Stimulated activated naive CD8-positive, alpha-beta T cell treated with anti-CD3 and anti-CD28 coated beads, Interleukin-15, amount 100 ng/mL, for 72 hours (primary cell): ENCODE data around the gene RXRA.

Experiments
- ATAC-seq: fragments of 150-1000 bp; cut with Tn5 transposase; 2 replicates; pipeline ENCODE4 v1.10.0; 2021; ENCODE audit warnings: mild to moderate bottlenecking, moderate library complexity
- DNase-seq, 2 donors: peaks; one replicate each; pipeline ENCODE4 v3.0.0; 2021 to 2022
- H3K27ac Mint-ChIP-seq, 2 donors: one replicate each; pipeline ENCODE4 v1.8.0; 2022; ENCODE audit warnings: mild to moderate bottlenecking in 2 of 2, mixed read lengths in 2 of 2, moderate library complexity in 2 of 2
- H3K27me3 Mint-ChIP-seq: one replicate; pipeline ENCODE4 v1.8.0; 2022; ENCODE audit warnings: mixed read lengths
- H3K4me1 Mint-ChIP-seq: one replicate; pipeline ENCODE4 v1.8.0; 2022; ENCODE audit warnings: mild to moderate bottlenecking, mixed read lengths
- H3K4me3 Mint-ChIP-seq, 2 donors: one replicate each; pipeline ENCODE4 v1.8.0; 2022; ENCODE audit warnings: mild to moderate bottlenecking in 2 of 2, mixed read lengths in 2 of 2, moderate library complexity in 1 of 2
- H3K9me3 Mint-ChIP-seq, 2 donors: one replicate each; pipeline ENCODE4 v1.8.0; 2022; ENCODE audit warnings: mixed read lengths in 2 of 2

The RXRA gene

DNA sequence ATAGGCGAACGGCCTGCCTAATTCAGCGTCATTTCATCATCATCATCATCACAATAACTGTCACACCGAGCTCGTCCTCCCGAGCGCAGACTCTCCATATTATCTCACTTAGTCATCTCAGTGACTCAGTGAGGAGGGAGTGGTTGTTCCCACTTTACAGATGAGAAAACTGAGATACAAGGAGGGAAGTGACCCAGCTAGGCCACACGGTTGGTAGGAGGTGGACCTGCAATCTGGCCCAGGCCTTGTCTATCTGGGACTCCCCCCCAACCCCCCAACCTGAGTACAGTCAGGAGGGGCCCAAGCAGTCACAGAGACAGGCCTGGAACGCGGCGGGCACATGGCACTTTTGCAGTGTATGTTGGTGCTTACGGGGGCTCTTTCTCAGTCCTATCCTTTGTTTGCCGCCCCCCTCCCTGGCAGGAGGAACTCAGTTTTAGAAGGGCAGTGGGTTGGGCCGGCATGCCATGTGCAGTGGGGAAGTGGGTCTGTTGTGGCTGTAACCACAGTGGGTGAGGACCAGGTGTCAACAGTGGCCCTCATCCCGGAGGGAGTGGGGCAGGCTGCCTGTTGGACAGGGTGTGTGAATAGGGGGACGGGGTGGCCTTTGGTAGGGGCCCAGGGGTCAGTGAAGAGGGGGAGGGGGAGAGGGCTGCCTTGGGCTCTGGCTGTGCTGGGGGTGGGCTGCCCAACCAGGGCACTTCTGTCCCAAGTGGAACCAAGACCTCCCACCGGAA lies 1.7 kb upstream of the RXRA start:
- ATAC-seq: no peak
- DNase-seq: no peak
- Mint-ChIP-seq H3K9me3 (no peaks in the 10 kb centered on the region), H3K4me1 (peaks cover 20% of the 10 kb centered on the region), H3K4me3 (peak overlapping the region; percentile 11 to 79), H3K27ac (no peak overlapping the region), H3K27me3 (peaks cover 48% of the 10 kb centered on the region)

DNA sequence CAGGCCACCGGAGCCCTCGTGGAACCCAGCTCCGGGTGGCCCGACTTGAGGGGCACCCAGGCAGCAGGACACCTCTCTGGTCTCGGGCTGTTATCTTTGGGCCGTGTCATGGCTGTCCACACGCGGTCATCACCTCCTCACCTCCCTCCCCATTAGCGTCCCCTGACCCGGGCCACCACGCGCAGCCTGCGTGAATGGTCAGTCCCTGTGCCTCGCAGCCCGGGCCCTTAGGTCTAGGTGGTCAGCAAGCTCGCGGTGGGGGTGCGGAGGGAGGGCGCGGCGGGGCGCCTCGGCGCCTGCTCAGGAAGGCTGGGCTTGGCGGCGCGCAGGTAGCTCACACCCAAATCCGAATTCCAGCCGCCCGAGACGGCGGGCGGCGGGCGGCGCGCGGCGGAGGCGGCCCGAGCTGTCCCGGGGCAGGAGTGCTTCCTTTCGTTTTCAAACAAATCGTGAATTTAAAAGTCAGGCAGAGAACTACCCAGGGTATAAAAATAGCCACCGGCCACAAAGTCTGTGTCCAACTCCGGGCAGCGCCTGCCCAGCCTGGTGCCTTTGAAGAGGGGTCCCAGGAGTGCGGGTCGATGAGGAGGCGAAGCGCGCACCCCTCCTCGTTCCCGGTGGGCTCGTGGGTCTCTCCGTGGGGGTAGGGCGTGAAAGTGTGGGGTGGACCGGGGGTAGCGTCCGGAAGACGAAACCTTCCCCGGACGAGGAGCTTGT lies 1.0 kb upstream of the RXRA start:
- Mint-ChIP-seq H3K9me3 (no peaks in the 10 kb centered on the region), H3K27ac (no peak overlapping the region), H3K27me3 (peaks cover 48% of the 10 kb centered on the region), H3K4me1 (peaks cover 20% of the 10 kb centered on the region), H3K4me3 (peak overlapping the region; percentile 59 to 79)
- peak; percentile 7 for ATAC-seq
- DNase-seq: no peak

DNA sequence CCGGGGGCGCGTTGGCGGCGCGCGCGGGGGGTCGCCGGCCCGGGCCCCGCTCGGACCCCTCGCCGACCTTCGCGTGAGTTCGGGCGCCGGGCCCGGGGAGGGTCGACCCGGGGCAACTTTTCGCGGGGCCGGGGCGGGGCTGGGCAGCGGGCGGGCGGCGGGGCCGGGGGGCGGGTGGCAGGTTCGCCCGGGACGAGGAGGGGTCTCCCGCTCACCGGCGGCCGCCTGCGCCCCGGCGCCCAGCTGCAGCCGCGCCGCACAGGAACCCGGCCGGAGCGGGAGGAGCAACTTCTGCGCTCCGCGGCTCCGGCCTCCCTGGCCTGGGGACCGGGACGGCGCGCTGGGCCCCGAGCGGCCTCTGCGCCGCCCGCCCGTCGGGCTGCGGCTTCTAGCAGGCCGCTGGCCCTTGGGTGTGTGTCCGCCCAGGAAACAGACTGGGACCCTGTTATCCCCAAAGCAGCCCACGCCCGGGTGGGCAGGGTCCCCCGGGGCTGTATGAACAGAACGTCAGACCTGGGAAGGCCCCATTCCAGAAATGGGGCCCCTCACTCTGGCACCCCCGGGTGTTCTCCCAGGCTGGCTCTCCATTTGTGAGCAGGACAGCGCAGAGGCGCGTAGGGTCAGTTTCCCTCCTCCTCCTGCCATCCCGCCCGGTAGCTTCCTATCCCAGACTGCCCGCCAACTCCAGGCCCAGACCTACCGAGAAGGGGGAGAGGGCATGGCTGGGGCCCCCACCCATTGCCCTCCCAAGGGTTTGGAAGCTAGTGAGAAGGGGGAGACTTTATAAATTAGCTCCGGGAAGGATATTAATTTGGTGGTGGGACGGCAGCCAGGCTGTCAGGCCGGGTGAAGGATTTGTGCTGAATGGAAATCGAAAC lies 708 bp downstream of the RXRA start:
- ATAC-seq: peak; percentile 16
- Mint-ChIP-seq H3K4me3 (peak overlapping the region in 1 of 2 donors; percentile 35), H3K9me3 (no peaks in the 10 kb centered on the region), H3K4me1 (peaks cover 20% of the 10 kb centered on the region), H3K27me3 (peaks cover 47% of the 10 kb centered on the region), H3K27ac (no peak overlapping the region)
- DNase-seq: no peak

DNA sequence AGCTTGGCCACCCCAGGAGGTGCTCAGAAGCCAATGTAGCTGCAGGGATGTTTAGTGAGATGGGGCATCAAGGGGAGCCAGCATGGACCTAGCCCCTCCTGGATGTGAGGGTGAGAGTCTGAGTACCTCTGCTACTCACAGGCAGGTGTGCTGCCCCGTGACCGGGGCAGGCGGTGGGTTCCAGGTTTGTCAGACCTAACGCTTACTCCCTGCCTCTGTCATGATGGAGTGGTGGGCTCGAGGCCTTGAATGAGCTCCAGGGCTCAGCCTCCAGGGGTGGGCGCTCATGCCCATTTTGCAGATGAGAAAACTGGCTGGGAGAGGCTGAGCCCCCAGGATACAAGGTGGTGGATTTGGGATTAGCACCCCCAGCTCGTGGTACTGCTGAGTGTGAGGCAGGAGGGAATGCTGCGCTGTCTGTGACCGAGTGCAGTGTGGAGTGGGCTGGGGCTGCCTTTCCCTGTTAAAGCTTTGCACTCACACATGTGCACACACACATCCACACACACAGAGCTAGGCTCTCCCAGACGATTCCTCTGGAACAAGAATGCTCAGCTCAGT lies 1.5 kb downstream of the RXRA start:
- ATAC-seq: no peak
- peaks cover 40% of the 10 kb centered on the region for H3K27me3 Mint-ChIP-seq
- DNase-seq: no peak
- H3K27ac Mint-ChIP-seq: no peak overlapping the region
- H3K9me3 Mint-ChIP-seq: no peaks in the 10 kb centered on the region
- H3K4me1 Mint-ChIP-seq: peaks cover 20% of the 10 kb centered on the region
- no peak overlapping the region for H3K4me3 Mint-ChIP-seq

DNA sequence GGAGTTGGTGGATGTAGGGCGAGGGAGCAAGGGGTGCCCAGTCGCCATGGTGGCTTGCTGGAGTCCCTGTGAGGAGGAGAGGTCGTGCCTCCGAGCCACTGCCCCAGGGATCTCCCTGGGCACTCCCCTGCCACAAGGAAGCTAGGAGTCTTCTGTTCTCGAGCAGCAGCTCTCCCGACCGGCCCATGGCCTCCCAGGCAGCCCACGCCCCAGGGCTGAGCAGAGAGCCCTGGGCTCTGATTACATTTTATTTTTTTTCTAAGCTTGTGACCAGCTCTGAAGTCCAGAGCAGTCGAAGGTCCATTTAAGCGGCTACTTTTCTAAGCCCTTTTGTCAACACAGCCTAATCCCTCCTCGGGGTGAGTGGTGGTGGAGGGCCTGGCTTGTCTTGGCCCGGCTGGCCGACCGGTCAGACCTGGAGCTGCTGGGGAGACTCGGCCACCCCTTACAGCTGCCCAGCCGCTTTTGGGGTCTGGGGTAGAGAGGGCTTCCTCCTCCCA lies 2.1 kb downstream of the RXRA start:
- Mint-ChIP-seq H3K4me1 (peaks cover 20% of the 10 kb centered on the region), H3K27me3 (peaks cover 33% of the 10 kb centered on the region), H3K9me3 (no peaks in the 10 kb centered on the region), H3K4me3 (no peak overlapping the region), H3K27ac (no peak overlapping the region)
- ATAC-seq (no peak), DNase-seq (no peak)

DNA sequence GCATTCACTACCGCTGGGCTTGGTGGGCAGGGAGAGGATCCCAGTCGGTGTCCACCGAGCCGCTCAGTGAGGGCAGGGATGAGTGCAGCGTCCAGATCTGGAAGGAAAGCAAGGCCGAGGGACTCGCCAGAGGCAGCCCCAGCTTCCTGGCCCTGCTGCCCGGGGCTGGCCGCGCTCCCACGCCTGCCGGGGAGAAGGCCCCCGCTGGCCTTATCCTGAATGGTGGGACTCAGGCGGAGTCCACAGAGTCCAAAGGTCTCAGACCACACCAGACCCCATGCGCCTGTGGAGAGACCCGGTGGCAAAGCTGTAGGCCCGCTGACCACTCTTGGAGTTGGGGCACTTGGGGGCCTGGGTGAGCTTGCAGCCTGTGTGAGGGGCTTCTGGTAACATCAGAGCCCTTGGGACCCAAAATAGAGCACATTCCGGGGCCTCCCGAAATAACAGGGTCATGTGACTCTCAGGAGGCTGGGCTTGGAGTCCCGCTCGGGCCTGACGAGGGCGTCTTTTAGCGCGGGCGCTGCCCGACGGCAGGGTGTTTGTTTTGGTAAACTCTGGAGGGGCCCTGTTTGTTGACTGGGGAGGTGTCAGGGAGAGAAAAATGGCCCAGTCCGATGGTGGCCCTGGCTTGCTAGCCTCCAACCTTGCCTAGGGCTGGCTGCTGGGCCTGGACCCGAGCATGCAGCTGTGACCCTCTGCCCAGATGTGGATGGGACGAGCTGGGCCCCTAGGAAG lies 2.8 kb downstream of the RXRA start:
- no peak for ATAC-seq
- H3K9me3 Mint-ChIP-seq: no peaks in the 10 kb centered on the region
- no peak for DNase-seq
- H3K4me1 Mint-ChIP-seq: peaks cover 20% of the 10 kb centered on the region
- no peak overlapping the region for H3K4me3 Mint-ChIP-seq
- H3K27ac Mint-ChIP-seq: peak overlapping the region in 1 of 2 donors; percentile 57
- H3K27me3 Mint-ChIP-seq: peaks cover 27% of the 10 kb centered on the region

DNA sequence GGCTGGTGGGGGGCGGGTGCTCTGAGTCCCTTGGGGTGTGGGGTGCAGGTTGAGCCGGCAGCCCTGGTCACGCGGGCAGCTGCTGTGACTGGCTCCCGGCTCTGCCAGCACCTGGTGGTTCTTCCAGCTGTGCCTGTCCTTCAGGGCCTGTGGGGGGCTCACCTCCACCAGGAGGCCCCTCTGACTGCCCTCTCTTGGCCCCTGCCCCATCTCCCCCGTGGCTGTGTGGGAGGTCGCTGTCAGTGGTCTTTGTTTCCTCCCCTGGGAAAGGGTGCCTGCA lies 3.3 kb downstream of the RXRA start:
- H3K4me1 Mint-ChIP-seq: peaks cover 17% of the 10 kb centered on the region
- ATAC-seq: no peak
- H3K4me3 Mint-ChIP-seq: no peak overlapping the region
- peaks cover 22% of the 10 kb centered on the region for H3K27me3 Mint-ChIP-seq
- no peak for DNase-seq
- no peak overlapping the region for H3K27ac Mint-ChIP-seq
- H3K9me3 Mint-ChIP-seq: no peaks in the 10 kb centered on the region

DNA sequence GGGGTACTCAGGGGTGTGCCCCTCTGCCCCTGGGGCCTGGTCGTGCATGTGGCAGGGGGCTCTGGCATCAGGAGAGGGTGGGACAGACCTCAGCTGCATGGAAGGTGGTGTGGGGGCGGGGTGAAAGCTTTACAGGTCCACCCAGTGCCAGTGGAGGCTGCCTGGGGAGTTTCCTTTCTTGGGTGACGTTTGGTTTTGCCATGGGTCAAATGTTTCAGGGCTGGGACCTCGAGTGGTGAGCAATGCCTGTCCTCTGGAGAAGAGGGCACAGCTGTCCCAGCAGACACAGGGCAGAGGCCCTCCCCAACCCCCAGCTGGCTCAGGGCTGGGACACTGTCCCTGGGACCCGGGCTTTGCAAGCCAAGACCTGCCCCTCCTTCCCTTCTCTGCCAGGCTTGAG lies 3.6 kb downstream of the RXRA start:
- H3K9me3 Mint-ChIP-seq: no peaks in the 10 kb centered on the region

DNA sequence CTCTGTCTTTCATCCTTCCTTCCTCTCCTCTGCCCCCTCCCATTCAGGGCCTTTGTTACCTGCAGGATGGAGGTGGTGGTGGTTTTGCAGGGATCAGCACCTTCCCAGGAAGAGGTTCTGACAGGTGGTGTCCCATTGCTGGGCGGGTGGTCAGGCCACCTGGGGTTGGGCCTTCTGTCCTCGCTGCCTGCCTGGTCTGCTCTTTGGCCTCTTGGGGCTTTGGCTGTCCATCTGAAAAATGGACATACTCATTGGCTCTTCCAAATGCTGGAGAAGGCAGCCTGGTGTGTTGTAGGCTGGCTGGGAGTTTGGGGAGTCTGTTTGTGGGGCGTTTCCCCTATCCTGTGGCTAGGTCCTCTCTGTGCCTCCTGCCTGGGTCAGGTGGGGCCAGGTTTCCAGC lies 4.3 kb downstream of the RXRA start:
- Mint-ChIP-seq H3K27ac (no peak overlapping the region), H3K4me3 (no peak overlapping the region), H3K4me1 (peaks cover 12% of the 10 kb centered on the region), H3K27me3 (peaks cover 14% of the 10 kb centered on the region), H3K9me3 (no peaks in the 10 kb centered on the region)
- ATAC-seq (no peak), DNase-seq (no peak)

More for the DNA sequence above, 3.6 kb downstream of the RXRA start:
- ATAC-seq (no peak), DNase-seq (no peak)
- no peak overlapping the region for H3K4me3 Mint-ChIP-seq
- H3K27ac Mint-ChIP-seq: no peak overlapping the region
- peaks cover 13% of the 10 kb centered on the region for H3K4me1 Mint-ChIP-seq
- H3K27me3 Mint-ChIP-seq: peaks cover 18% of the 10 kb centered on the region

DNA sequence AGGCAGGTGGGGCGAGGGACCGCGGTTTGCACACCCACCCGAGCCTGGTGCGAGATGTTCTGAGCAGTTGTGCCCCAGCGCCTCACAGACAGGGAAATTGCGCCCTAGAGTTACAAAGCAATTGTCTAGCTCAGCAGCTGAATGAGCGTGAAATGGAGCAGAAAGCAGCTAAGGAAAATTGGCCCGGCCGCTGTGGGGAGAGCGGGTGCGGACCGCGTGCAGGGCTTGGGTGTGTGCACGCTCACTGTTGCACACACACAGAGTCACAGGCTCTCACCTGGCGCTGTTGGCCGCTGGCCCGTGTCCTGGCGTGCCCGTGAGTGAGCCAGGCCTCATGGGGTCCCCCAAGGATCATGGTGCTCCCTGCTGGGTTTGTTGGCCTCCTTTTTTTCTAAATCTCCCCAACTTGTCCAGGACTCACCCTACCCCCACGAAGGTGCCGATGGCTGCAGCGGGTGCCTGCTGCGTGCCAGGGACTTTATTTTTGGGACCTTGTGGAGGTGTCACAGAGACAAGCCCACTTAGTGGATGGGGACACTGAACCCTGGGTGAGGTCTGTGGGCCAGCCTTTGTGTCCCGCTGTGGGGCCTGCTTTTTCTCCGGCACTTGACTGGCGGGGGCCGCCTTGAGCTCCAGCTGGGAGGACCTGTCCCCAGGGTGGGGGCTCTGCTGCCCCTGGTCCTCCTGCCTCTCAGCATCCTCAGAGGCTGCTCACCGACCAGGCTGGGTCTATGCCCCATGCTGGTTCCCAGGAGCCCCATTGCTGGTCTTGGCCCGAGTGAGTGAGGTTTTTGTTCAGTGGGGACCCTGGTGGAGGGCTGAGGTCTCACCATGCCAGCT lies 5.2 kb downstream of the RXRA start:
- peaks cover 12% of the 10 kb centered on the region for H3K4me1 Mint-ChIP-seq
- ATAC-seq (no peak), DNase-seq (no peak)
- H3K9me3 Mint-ChIP-seq: no peaks in the 10 kb centered on the region
- H3K4me3 Mint-ChIP-seq: no peak overlapping the region
- H3K27ac Mint-ChIP-seq: no peak overlapping the region
- H3K27me3 Mint-ChIP-seq: peaks cover 14% of the 10 kb centered on the region

DNA sequence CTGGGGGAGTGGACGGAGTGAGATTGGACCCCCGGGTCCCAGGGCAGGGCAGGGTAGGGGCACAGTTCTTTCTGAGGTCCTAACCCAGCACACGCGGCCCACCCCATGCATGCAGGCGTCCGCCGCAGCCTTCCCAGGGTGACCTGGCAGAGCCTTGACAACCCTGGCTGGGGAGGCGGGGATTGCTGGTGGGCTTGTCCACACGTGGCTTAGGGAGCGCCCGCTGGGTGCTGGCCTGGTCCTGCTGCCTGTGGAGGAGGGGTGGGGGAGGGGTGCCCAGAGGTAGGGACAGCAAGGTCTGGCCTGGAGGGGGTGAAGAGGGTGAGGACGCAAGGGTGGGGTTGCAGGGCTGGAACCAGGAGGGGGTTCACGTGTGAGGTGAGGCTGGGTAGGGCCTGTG lies 6.0 kb downstream of the RXRA start:
- H3K4me3 Mint-ChIP-seq: no peak overlapping the region
- DNase-seq (no peak), ATAC-seq (no peak)
- H3K4me1 Mint-ChIP-seq: peaks cover 12% of the 10 kb centered on the region
- no peak overlapping the region for H3K27ac Mint-ChIP-seq
- no peaks in the 10 kb centered on the region for H3K9me3 Mint-ChIP-seq
- H3K27me3 Mint-ChIP-seq: peaks cover 12% of the 10 kb centered on the region

DNA sequence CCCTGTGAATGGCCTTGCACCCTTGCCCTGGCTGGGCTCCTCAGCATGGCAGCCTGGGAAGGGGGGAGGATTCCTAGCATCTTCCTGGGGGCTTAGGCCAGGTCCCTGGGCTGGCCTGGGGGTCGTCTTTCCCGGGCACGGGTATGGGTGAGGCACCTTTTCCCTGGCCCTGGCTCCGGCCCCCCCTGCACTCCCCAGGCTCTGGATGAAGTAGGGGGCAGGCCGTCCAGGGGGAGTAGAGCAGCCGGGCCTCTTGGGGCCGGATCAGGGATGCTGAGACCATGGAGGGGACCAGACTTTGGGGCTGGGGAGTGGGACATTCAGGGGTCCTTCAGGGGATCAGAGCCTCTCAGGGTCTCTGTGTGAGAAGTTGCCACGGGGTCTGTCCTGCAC lies 6.6 kb downstream of the RXRA start:
- ATAC-seq (no peak), DNase-seq (no peak)
- Mint-ChIP-seq H3K27me3 (peaks cover 6% of the 10 kb centered on the region), H3K4me3 (no peak overlapping the region), H3K4me1 (peaks cover 8% of the 10 kb centered on the region), H3K9me3 (no peaks in the 10 kb centered on the region), H3K27ac (no peak overlapping the region)

DNA sequence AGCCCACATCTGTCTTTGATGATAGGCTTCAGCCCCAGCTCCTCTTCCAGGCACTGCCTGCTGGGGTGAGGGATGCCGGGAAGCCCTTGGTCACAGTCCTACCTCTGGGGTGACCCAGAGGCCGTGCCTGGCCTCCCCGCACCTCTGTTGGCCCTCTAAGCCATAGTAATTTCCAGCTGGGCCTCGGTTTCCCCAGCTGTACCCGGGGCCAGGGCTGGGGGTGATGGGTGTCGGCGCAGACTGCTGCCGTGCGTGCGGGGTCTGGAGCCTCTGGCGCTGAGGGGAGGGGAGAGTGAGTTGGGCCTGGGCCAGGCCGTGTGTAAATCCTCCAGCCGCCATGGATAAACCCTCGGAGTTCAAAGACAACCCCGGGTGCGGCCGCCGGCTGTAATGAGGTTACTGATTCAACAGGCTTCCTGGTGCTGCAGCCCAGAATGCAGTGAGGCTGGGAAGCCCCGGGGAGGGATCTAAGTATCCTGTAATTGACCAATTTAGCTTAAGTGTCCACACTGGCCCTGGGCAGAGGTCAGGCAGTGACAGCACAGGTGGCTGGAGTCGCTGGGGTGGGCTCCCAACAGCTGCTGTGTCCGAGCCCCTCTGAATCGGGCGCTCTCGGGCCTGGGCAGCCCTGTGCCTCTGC lies 7.1 kb downstream of the RXRA start:
- ATAC-seq (no peak), DNase-seq (no peak)
- peaks cover 1% of the 10 kb centered on the region for H3K27me3 Mint-ChIP-seq
- peaks cover 5% of the 10 kb centered on the region for H3K4me1 Mint-ChIP-seq
- H3K27ac Mint-ChIP-seq: no peak overlapping the region
- no peaks in the 10 kb centered on the region for H3K9me3 Mint-ChIP-seq
- no peak overlapping the region for H3K4me3 Mint-ChIP-seq
